GM12878 (cell line): ENCODE results near the gene CALM3. TPM values are rescaled to one million over a fixed set of nuclear protein-coding genes. Genes with fewer than 3 reads are reported as not detected.

Source experiments
- ATAC-seq: fragments of 200-7000 bp; cut with Tn5 transposase; 3 replicates; pipeline ENCODE4 v1.9.1; 2020; ENCODE audit warnings: mild to moderate bottlenecking, moderate library complexity
- BruUV-seq: library from RNA; stranded (reverse); fragments of 400-500 nt; replicated peaks from 2 replicates; lab custom pipeline; 2021; lab: Mats Ljungman, UMichigan
- CTCF ChIA-PET: fragments of 300-600 bp; sonication (Branson Sonifier 250); formaldehyde crosslinking; extraction: SDS; loops from one replicate; lab custom pipeline; 2021; ENCODE audit warnings: inconsistent platforms; lab: Yijun Ruan, JAX
- POLR2A ChIA-PET: fragments of 350-600 bp; formaldehyde crosslinking; extraction: SDS; loops from one replicate; lab custom pipeline; 2021; ENCODE audit warnings: inconsistent platforms; lab: Charles Lee
- RAD21 ChIA-PET: fragments of 300-600 bp; sonication (Branson Sonifier 250); formaldehyde crosslinking; loops from one replicate; lab custom pipeline; 2023; ENCODE audit warnings: antibody characterized with exemption; ENCODE audit not compliant: unreplicated experiment; lab: Charles Lee
- SMC1A ChIA-PET: fragments of 300-600 bp; sonication (Branson Sonifier 250); formaldehyde crosslinking; loops from one replicate; lab custom pipeline; 2023; ENCODE audit not compliant: unreplicated experiment, uncharacterized antibody; lab: Charles Lee
- DNase-seq: peaks from one replicate; pipeline ENCODE4 v3.0.0-alpha.2; 2011; ENCODE audit warnings: low read depth, low spot score
- FAIRE-seq: peaks from 3 replicates; lab custom pipeline; 2011; peaks lifted over from hg19 to GRCh38; lab: Jason Lieb, UNC
- H2AFZ ChIP-seq: 2 replicates; pipeline ENCODE4 v1.6.0; 2011; ENCODE audit warnings: low read depth, low read length, control low read depth; ENCODE audit not compliant: control insufficient read depth
- H3K27ac ChIP-seq: 2 replicates; pipeline ENCODE4 v1.5.1; 2011; ENCODE audit warnings: control low read depth; ENCODE audit not compliant: control insufficient read depth, insufficient read depth
- H3K27me3 ChIP-seq, 2 experiments: replicated peaks in 1 of 2; 2 replicates each; pipeline versions ENCODE4 v1.6.0 to v1.6.1; 2011; ENCODE audit warnings: low read length in 1 of 2; ENCODE audit not compliant: control insufficient read depth in 2 of 2, insufficient read depth in 2 of 2
- H3K36me3 ChIP-seq, 2 experiments: 2 replicates each; pipeline ENCODE4 v1.5.1; 2011; ENCODE audit warnings: low read length in 1 of 2; ENCODE audit not compliant: control insufficient read depth in 2 of 2, insufficient read depth in 2 of 2
- H3K4me1 ChIP-seq: 2 replicates; pipeline ENCODE4 v1.6.1; 2011; ENCODE audit warnings: mild to moderate bottlenecking, low read length, moderate library complexity, mixed read lengths; ENCODE audit not compliant: control insufficient read depth, insufficient read depth
- H3K4me2 ChIP-seq: 2 replicates; pipeline ENCODE4 v1.6.0; 2011; ENCODE audit warnings: control low read depth; ENCODE audit not compliant: control insufficient read depth, insufficient read depth
- H3K4me3 ChIP-seq: fragments of 200-600 bp; sonication (generic); 2 replicates; pipeline ENCODE4 v1.5.1; 2016
- H3K79me2 ChIP-seq: 2 replicates; pipeline ENCODE4 v1.6.0; 2011; ENCODE audit warnings: low read length; ENCODE audit not compliant: control insufficient read depth, insufficient read depth
- H3K9ac ChIP-seq: 2 replicates; pipeline ENCODE4 v1.8.0; 2011; ENCODE audit warnings: low read length, control low read depth, mixed read lengths; ENCODE audit not compliant: control insufficient read depth, insufficient read depth
- H3K9me3 ChIP-seq: replicated peaks from 3 replicates; pipeline ENCODE4 v1.5.1; 2011; ENCODE audit warnings: mild to moderate bottlenecking, low read length; ENCODE audit not compliant: control insufficient read depth, insufficient read depth
- H4K20me1 ChIP-seq: 2 replicates; pipeline ENCODE4 v1.6.0; 2011; ENCODE audit not compliant: control insufficient read depth, insufficient read depth
- BHLHE40 ChIP-seq, 2 experiments: fragments of 450-650 bp in 1 of 2; IDR thresholded peaks; 2 replicates each; pipeline ENCODE4 v1.6.1; 2011 to 2017; ENCODE audit warnings: low read depth in 2 of 2, borderline replicate concordance in 1 of 2, improper control_type of control experiment in 1 of 2, low read length in 1 of 2, mild to moderate bottlenecking in 1 of 2
- BRCA1 ChIP-seq: IDR thresholded peaks from 2 replicates; pipeline ENCODE4 v1.6.1; 2011; ENCODE audit warnings: low read depth, low read length, improper control_type of control experiment
- CREM ChIP-seq: IDR thresholded peaks from 2 replicates; pipeline ENCODE4 v1.6.1; 2014; ENCODE audit warnings: antibody characterized with exemption, low read depth
- JUNB ChIP-seq: IDR thresholded peaks from 2 replicates; pipeline ENCODE4 v1.6.1; 2016; ENCODE audit warnings: antibody characterized with exemption, mild to moderate bottlenecking
- LARP7 ChIP-seq: fragments of 450-650 bp; IDR thresholded peaks from 2 replicates; pipeline ENCODE4 v1.6.1; 2017; ENCODE audit warnings: mild to moderate bottlenecking
- POU2F2 ChIP-seq: IDR thresholded peaks from 3 replicates; pipeline ENCODE4 v1.6.1; 2011; ENCODE audit warnings: low read depth, mild to moderate bottlenecking, low read length, borderline replicate concordance
- TCF12 ChIP-seq: IDR thresholded peaks from 2 replicates; pipeline ENCODE4 v1.6.1; 2011; ENCODE audit warnings: low read depth, mild to moderate bottlenecking, low read length
- WGBS: methylation state at CpG from one replicate; pipeline ENCODE4 v1.1.6; 2016; ENCODE audit warnings: low lambda C conversion rate; ENCODE audit not compliant: insufficient replicate concordance, insufficient coverage; ENCODE audit errors: missing lambda C conversion rate; 5-methylcytosine and 5-hydroxymethylcytosine counted together
- in situ Hi-C: fragments of 300-500 bp; cut with MboI; formaldehyde crosslinking; loops from 9 replicates; pipeline ENCODE4 v1.14.3; 2018; ENCODE audit warnings: mixed read lengths
- intact Hi-C: fragments of 100-400 bp; cut with micrococcal nuclease; formaldehyde crosslinking; loops from one replicate; pipeline ENCODE4 v1.14.2; 2022; ENCODE audit not compliant: unreplicated experiment
- polyA plus RNA-seq, 11 experiments: library from polyadenylated mRNA; depleted of rRNA in 4 of 11; unstranded in 6 of 11; stranded (reverse) in 5 of 11; fragments of >200 nt; fragmentation: Nextera tagmentation in 4 of 11; fragmentation: Illumina TruSeq in 1 of 11; extraction: Ambion mirVana in 4 of 11; extraction: Trizol in 1 of 11; gene quantifications; 1 replicate in 1 of 11; 2 replicates in 10 of 11; pipeline versions ENCODE4 v1.2.1 to v1.2.3, GENCODE V29; 2011 to 2016; ENCODE audit warnings: inconsistent platforms in 2 of 11, missing spikeins in 2 of 11, low read depth in 1 of 11
- total RNA-seq, 4 experiments: library from RNA; depleted of rRNA in 3 of 4; stranded (reverse); fragments of >200 nt in 3 of 4; fragmentation: Illumina TruSeq in 1 of 4; extraction: Trizol in 1 of 4; gene quantifications; 2 replicates each; pipeline versions ENCODE4 v1.2.1 to v1.2.3, GENCODE V29; 2013 to 2021
- TF ChIP-seq, protein P1 (sequence below): IDR thresholded peaks from 2 replicates; pipeline ENCODE4 v1.6.1; 2012; ENCODE audit warnings: low read depth, low read length, improper control_type of control experiment
- TF ChIP-seq, protein P2 (sequence below): fragments of 450-650 bp; IDR thresholded peaks from 2 replicates; pipeline ENCODE4 v1.6.1; 2017; ENCODE audit warnings: antibody characterized with exemption, mild to moderate bottlenecking, moderate library complexity
- TF ChIP-seq, protein P3 (sequence below): IDR thresholded peaks from 2 replicates; pipeline ENCODE4 v1.6.1; 2011; ENCODE audit warnings: mild to moderate bottlenecking, low read depth, low read length, moderate library complexity; ENCODE audit not compliant: insufficient replicate concordance
- TF ChIP-seq, protein P4 (sequence below): fragments of 450-650 bp; conservative IDR thresholded peaks from 2 replicates; pipeline ENCODE4 v1.6.1; 2017; ENCODE audit warnings: mild to moderate bottlenecking, moderate library complexity

The CALM3 gene
- total and polyA plus RNA-seq, 10 of the 15 experiments (the other 5 are each of a cell fraction or from before 2014, with no cell fraction given), result 164 to 849 (median 347) TPM

DNA sequence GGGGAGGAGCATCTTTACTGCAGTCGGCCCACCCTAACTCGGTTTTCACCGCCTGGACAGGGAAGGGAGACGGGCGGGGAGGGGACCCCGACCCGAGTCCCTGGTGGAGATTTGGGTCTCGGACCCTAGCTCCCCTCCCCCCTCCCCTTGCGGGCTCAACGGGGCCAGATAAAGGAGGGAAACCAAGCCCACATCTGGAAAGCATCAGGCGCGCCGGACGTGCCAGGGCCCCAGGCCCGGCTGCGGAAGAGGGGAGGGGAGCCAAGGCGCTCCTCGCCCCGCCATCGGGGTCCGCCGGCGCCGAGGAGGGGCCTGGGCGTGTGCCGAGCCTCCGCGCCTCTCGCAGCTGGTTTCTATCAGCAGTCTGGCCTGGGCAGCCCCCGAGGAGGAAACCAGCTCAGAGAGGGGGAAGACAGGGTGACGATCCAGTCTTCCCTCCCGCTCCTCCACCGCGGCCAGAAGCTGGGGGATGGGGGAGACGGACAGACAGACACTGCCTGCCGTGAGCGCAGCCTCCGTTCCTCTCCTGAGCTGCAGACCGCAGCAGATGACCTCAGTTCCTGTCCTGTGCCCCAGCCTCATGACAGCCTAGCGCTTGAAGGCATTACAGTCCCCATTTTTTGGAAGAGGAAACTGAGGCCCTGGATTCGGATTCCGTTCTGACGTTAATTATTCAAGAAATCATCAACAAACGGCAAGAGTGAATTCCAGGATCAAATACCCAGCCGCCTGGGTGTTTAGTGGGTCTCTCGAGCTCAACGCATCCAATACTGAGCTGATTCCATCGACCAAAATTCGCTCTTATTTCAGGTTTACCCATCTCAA is 38.4 kb downstream of the CALM3 start:
- ChIA-PET RAD21 (interaction anchor here (0.8 to 1.0 kb wide), 3 partner anchors 9 to 77 kb away, joined by 3 to 5 read pairs (median 3); partner anchors contain the start of gene PRKD2), POLR2A (interaction anchor here (0.6 kb wide), 1 partner anchor 184 kb away, joined by 3 read pairs; no protein-coding TSS in a partner anchor), SMC1A (no interaction called here), CTCF (interaction anchor here (1.0 to 1.6 kb wide), 2 partner anchors 20 to 201 kb away, joined by 3 to 6 read pairs; no protein-coding TSS in a partner anchor)
- Histone ChIP-seq H3K4me2 (peak overlapping the region; percentile 99), H3K79me2 (no peaks in the 10 kb centered on the region), H3K9me3 (no peaks in the 10 kb centered on the region; the same call in 2 of the 3 replicates), H4K20me1 (no peaks in the 10 kb centered on the region), H2AFZ (peak overlapping the region; percentile 96), H3K4me3 (peak overlapping the region; percentile 61), H3K4me1 (peaks cover 19% of the 10 kb centered on the region), H3K27ac (no peak overlapping the region), H3K36me3 (no peaks in the 10 kb centered on the region), H3K9ac (no peak overlapping the region), H3K27me3 (peaks cover 0 to 3% of the 10 kb centered on the region in 2 experiments; a peak in 1 of 4 replicates)
- 4% methylated on average over 45 of the region's 49 CpGs for WGBS
- in situ Hi-C loops (no loop called here), intact Hi-C loops (no loop called here)
- FAIRE-seq (no peak), DNase-seq (no peak), ATAC-seq (peak; percentile 52)
- BruUV-seq, result no TSS peak
- TF ChIP-seq, protein P1, sequence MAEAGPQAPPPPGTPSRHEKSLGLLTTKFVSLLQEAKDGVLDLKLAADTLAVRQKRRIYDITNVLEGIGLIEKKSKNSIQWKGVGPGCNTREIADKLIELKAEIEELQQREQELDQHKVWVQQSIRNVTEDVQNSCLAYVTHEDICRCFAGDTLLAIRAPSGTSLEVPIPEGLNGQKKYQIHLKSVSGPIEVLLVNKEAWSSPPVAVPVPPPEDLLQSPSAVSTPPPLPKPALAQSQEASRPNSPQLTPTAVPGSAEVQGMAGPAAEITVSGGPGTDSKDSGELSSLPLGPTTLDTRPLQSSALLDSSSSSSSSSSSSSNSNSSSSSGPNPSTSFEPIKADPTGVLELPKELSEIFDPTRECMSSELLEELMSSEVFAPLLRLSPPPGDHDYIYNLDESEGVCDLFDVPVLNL, result no peak
- TF ChIP-seq POU2F2 (no peak), LARP7 (peak; percentile 54; the same call in 1 of the 2 replicates), TCF12 (peak; percentile 37; the same call in 1 of the 2 replicates), JUNB (no peak), BHLHE40 (IDR thresholded peaks at IDR 0.05; ENCODE audit: borderline replicate concordance in 1 of 2, low read depth in 2 of 2, low read length in 1 of 2) (peak in 1 of 2 experiments; percentile 41; a peak in 1 of 4 replicates), BRCA1 (no peak), CREM (peak; percentile 31; the same call in 1 of the 2 replicates)
- TF ChIP-seq, protein P2, sequence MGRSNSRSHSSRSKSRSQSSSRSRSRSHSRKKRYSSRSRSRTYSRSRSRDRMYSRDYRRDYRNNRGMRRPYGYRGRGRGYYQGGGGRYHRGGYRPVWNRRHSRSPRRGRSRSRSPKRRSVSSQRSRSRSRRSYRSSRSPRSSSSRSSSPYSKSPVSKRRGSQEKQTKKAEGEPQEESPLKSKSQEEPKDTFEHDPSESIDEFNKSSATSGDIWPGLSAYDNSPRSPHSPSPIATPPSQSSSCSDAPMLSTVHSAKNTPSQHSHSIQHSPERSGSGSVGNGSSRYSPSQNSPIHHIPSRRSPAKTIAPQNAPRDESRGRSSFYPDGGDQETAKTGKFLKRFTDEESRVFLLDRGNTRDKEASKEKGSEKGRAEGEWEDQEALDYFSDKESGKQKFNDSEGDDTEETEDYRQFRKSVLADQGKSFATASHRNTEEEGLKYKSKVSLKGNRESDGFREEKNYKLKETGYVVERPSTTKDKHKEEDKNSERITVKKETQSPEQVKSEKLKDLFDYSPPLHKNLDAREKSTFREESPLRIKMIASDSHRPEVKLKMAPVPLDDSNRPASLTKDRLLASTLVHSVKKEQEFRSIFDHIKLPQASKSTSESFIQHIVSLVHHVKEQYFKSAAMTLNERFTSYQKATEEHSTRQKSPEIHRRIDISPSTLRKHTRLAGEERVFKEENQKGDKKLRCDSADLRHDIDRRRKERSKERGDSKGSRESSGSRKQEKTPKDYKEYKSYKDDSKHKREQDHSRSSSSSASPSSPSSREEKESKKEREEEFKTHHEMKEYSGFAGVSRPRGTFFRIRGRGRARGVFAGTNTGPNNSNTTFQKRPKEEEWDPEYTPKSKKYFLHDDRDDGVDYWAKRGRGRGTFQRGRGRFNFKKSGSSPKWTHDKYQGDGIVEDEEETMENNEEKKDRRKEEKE, result no peak
- TF ChIP-seq, protein P3, sequence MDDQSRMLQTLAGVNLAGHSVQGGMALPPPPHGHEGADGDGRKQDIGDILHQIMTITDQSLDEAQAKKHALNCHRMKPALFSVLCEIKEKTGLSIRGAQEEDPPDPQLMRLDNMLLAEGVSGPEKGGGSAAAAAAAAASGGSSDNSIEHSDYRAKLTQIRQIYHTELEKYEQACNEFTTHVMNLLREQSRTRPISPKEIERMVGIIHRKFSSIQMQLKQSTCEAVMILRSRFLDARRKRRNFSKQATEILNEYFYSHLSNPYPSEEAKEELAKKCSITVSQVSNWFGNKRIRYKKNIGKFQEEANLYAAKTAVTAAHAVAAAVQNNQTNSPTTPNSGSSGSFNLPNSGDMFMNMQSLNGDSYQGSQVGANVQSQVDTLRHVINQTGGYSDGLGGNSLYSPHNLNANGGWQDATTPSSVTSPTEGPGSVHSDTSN, result peak; percentile 36
- TF ChIP-seq, protein P4, sequence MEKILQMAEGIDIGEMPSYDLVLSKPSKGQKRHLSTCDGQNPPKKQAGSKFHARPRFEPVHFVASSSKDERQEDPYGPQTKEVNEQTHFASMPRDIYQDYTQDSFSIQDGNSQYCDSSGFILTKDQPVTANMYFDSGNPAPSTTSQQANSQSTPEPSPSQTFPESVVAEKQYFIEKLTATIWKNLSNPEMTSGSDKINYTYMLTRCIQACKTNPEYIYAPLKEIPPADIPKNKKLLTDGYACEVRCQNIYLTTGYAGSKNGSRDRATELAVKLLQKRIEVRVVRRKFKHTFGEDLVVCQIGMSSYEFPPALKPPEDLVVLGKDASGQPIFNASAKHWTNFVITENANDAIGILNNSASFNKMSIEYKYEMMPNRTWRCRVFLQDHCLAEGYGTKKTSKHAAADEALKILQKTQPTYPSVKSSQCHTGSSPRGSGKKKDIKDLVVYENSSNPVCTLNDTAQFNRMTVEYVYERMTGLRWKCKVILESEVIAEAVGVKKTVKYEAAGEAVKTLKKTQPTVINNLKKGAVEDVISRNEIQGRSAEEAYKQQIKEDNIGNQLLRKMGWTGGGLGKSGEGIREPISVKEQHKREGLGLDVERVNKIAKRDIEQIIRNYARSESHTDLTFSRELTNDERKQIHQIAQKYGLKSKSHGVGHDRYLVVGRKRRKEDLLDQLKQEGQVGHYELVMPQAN, result 0 out of 2 replicates have a peak, but pooled peaks have one; percentile 28
